ENCODE results near the gene WNT8B. TPM values are rescaled to one million over a fixed set of nuclear protein-coding genes. Genes with fewer than 3 reads are reported as not detected.

The WNT8B gene
- total and polyA plus RNA-seq, 8 donors: not detected

GRCh38 chr10:100528921-100529474 lies 66.2 kb downstream of the WNT8B start:
- H3K27ac ChIP-seq: peak overlapping the region; percentile 68 to 90 (median 84)
- intact Hi-C loops (cut with DNase I; ENCODE audit: low total_unique reads): no loop called here
- no peaks in the 10 kb centered on the region for H3K9me3 ChIP-seq
- peaks cover 33 to 37% (median 36%) of the 10 kb centered on the region in 4 donors for H3K36me3 ChIP-seq
- TF ChIP-seq POLR2AphosphoS5 (IDR thresholded peaks at IDR 0.05) (no peak), POLR2A (IDR thresholded peaks at IDR 0.05) (no peak), EP300 (IDR thresholded peaks at IDR 0.05) (no peak)
- DNase-seq: peak in 1 of 2 donors; percentile 38
- peaks cover 10 to 31% (median 25%) of the 10 kb centered on the region in 4 donors for H3K4me1 ChIP-seq
- WGBS, 5 donors: 1 to 2% (median 1%) methylated on average over 18 of the region's 18 CpGs
- no peaks in the 10 kb centered on the region for H3K27me3 ChIP-seq
- peak overlapping the region; percentile 82 to 100 (median 90) for H3K4me3 ChIP-seq

- Histone ChIP-seq H3K9me3 (no peaks in the 10 kb centered on the region), H3K27ac (peak within 1 kb of the TSS; percentile 68 to 90 (median 84)), H3K4me3 (peak within 1 kb of the TSS; percentile 82 to 100 (median 90)), H3K27me3 (no peaks in the 10 kb centered on the region), H3K36me3 (peaks cover 27 to 30% (median 29%) of the 10 kb centered on the region in 4 donors), H3K4me1 (peaks cover 10 to 33% (median 25%) of the 10 kb centered on the region in 4 donors)
- peak; percentile 92 to 96 for DNase-seq
- intact Hi-C loops (cut with DNase I; ENCODE audit: low total_unique reads): no loop called here
- peak in 1 of 7 experiments; percentile 15 for TF ChIP-seq CTCF (IDR thresholded peaks at IDR 0.05)
- no peak for TF ChIP-seq EP300 (IDR thresholded peaks at IDR 0.05)
- no peak for TF ChIP-seq POLR2A (IDR thresholded peaks at IDR 0.05)
- peak; percentile 78 to 95 (median 92) for TF ChIP-seq POLR2AphosphoS5 (IDR thresholded peaks at IDR 0.05)
- 0 to 1% (median 1%) methylated on average over 43 of the region's 43 CpGs for WGBS, 5 donors
Measured at GRCh38 chr10:100529475-100530298, 66.9 kb downstream of the WNT8B start, which contains the start of gene NDUFB8. Gene NDUFB8 (minus strand): TSS chr10:100529871. CDS start chr10:100529851, 20 bp downstream.

GRCh38 chr10:100531761-100532160 lies 69.0 kb downstream of the WNT8B start:
- no peak for DNase-seq
- intact Hi-C loops (cut with DNase I; ENCODE audit: low total_unique reads): no loop called here
- no peak for TF ChIP-seq EP300 (IDR thresholded peaks at IDR 0.05)
- TF ChIP-seq CTCF (IDR thresholded peaks at IDR 0.05): no peak
- no peak for TF ChIP-seq POLR2AphosphoS5 (IDR thresholded peaks at IDR 0.05)
- H3K4me1 ChIP-seq: peaks cover 17 to 50% (median 38%) of the 10 kb centered on the region in 4 donors
- no peaks in the 10 kb centered on the region for H3K27me3 ChIP-seq
- H3K36me3 ChIP-seq: peaks cover 6 to 9% (median 9%) of the 10 kb centered on the region in 4 donors
- no peak overlapping the region for H3K27ac ChIP-seq
- H3K9me3 ChIP-seq: no peaks in the 10 kb centered on the region
- no peak overlapping the region for H3K4me3 ChIP-seq

Other genes starting within 250 kb of the WNT8B start
- gene CHUK, start 233.4 kb upstream of the WNT8B start, total RNA-seq: 10 to 100 TPM in 4 of 5 donors, under 1 TPM in 1; 0.58 to 39.7 (median 15.6) TPM
- 10 to 100 TPM in 2 of 3 donors, 1 to 10 TPM in 1; 6.9 to 17.7 (median 11.7) TPM for gene CHUK, start 233.4 kb upstream of the WNT8B start, polyA plus RNA-seq
- gene CWF19L1, start 195.4 kb upstream of the WNT8B start, total RNA-seq: 10 to 100 TPM in 2 of 5 donors, 1 to 10 TPM in 3; 1.2 to 39.7 (median 8.1) TPM
- 10 to 100 TPM; 12.5 to 14.1 (median 13.3) TPM for gene CWF19L1, start 195.4 kb upstream of the WNT8B start, polyA plus RNA-seq
- 10 to 100 TPM in 3 of 5 donors, under 1 TPM in 1, not detected in 1; 0.87 to 33.4 (median 17.6) TPM for gene BLOC1S2, start 176.3 kb upstream of the WNT8B start, total RNA-seq
- 10 to 100 TPM; 37.6 to 51.0 (median 48.7) TPM for gene BLOC1S2, start 176.3 kb upstream of the WNT8B start, polyA plus RNA-seq
- gene PKD2L1, start 132.8 kb upstream of the WNT8B start, total RNA-seq: under 1 TPM in 1 of 5 donors, not detected in 4; 0.89 TPM
- gene PKD2L1, start 132.8 kb upstream of the WNT8B start, polyA plus RNA-seq: under 1 TPM in 1 of 3 donors, not detected in 2; 0.23 TPM
- gene SCD, start 115.8 kb upstream of the WNT8B start, total RNA-seq: 10 to 100 TPM in 3 of 5 donors, 1 to 10 TPM in 2; 2.3 to 36.2 (median 28.5) TPM
- gene SCD, start 115.8 kb upstream of the WNT8B start, polyA plus RNA-seq: 10 to 100 TPM in 2 of 3 donors, 1 to 10 TPM in 1; 5.5 to 19.1 (median 16.6) TPM
- gene SEC31B, start 56.9 kb downstream of the WNT8B start, total RNA-seq: 10 to 100 TPM in 3 of 5 donors, 1 to 10 TPM in 2; 6.2 to 47.4 (median 25.4) TPM
- 1 to 10 TPM in 2 of 3 donors, under 1 TPM in 1; 0.68 to 8.3 (median 1.4) TPM for gene SEC31B, start 56.9 kb downstream of the WNT8B start, polyA plus RNA-seq
- 100 to 1,000 TPM in 2 of 5 donors, 10 to 100 TPM in 3; 33.0 to 174 (median 77.9) TPM for gene NDUFB8, start 66.9 kb downstream of the WNT8B start, total RNA-seq
- 100 to 1,000 TPM; 317 to 362 (median 334) TPM for gene NDUFB8, start 66.9 kb downstream of the WNT8B start, polyA plus RNA-seq
- gene HIF1AN, start 72.9 kb downstream of the WNT8B start, total RNA-seq: 10 to 100 TPM in 2 of 5 donors, 1 to 10 TPM in 3; 4.7 to 19.6 (median 8.5) TPM
- gene HIF1AN, start 72.9 kb downstream of the WNT8B start, polyA plus RNA-seq: 1 to 10 TPM; 3.2 to 5.9 (median 3.6) TPM